ENCODE data around the gene FAS. TPM values are rescaled to one million over a fixed set of nuclear protein-coding genes. Genes with fewer than 3 reads are reported as not detected.

FAS gene
- total and polyA plus RNA-seq, 2 donors (not counting 1 experiment from before 2014, with no cell fraction given) = 11.5 to 12.4 TPM

GRCh38 chr10:88941026-88941425, 49.6 kb upstream of the FAS start:
- no peaks in the 10 kb centered on the region for H4K20me1 ChIP-seq (ENCODE audit: control insufficient read depth, insufficient read depth, low read length, poor library complexity, severe bottlenecking)
- H3K79me2 ChIP-seq (ENCODE audit: control insufficient read depth, insufficient read depth, low read length) = no peaks in the 10 kb centered on the region
- Mint-ChIP-seq H3K27me3 (no peaks in the 10 kb centered on the region), H3K9me3 (ENCODE audit: insufficient read depth) (no peaks in the 10 kb centered on the region), H3K4me1 (peaks cover 28% of the 10 kb centered on the region), H3K4me3 (no peak overlapping the region), H3K27ac (no peak overlapping the region)
- H2AFZ ChIP-seq (ENCODE audit: insufficient read depth, low read depth, low read length, poor library complexity, severe bottlenecking) = no peak overlapping the region
- no peaks in the 10 kb centered on the region for H3K9me3 ChIP-seq (ENCODE audit: control extremely low read depth in 1 of 3, control insufficient read depth in 2 of 3, insufficient read depth in 1 of 3, low read length in 2 of 3)
- intact Hi-C loops (cut with micrococcal nuclease) = no loop called here
- no peak overlapping the region for H3K9ac ChIP-seq (ENCODE audit: low read length)
- no peak overlapping the region for H3K4me2 ChIP-seq (replicated peaks; ENCODE audit: low read depth, low read length, poor library complexity, severe bottlenecking)
- TF ChIP-seq EZH2 (IDR thresholded peaks at IDR 0.05; ENCODE audit: borderline replicate concordance, insufficient read depth, low read depth, low read length, poor library complexity, severe bottlenecking) (no peak), CTCF (IDR thresholded peaks at IDR 0.05) (no peak)
- CTCF ChIA-PET = interaction anchor here (1.6 to 1.7 kb wide), 2 partner anchors 88 to 273 kb away, joined by 5 to 9 read pairs; no protein-coding TSS in a partner anchor
- no peak for ATAC-seq (ENCODE audit: low read depth)
- peaks cover 0 to 2% of the 10 kb centered on the region in 2 experiments for H3K36me3 ChIP-seq (replicated peaks in 1 of 2; ENCODE audit: control extremely low read depth in 1 of 2, control insufficient read depth in 1 of 2, extremely low read depth in 1 of 2, insufficient read depth in 2 of 2, low read length in 1 of 2)
- POLR2A ChIA-PET = no interaction called here
- DNase-seq = no peak
- WGBS (ENCODE audit: insufficient coverage) = 100% methylated on average over 6 of the region's 6 CpGs
- no peaks in the 10 kb centered on the region for H3K27me3 ChIP-seq (replicated peaks in 1 of 4; ENCODE audit: control extremely low read depth in 1 of 4, control insufficient read depth in 3 of 4, insufficient read depth in 4 of 4, low read length in 3 of 4)
- H3K4me1 ChIP-seq (ENCODE audit: control insufficient read depth in 2 of 2, insufficient read depth in 2 of 2, low read length in 2 of 2) = peaks cover 11 to 14% of the 10 kb centered on the region in 2 donors
- H3K4me3 ChIP-seq (ENCODE audit: control extremely low read depth in 1 of 5, extremely low read depth in 1 of 5, insufficient read depth in 1 of 5, low read depth in 2 of 5, low read length in 4 of 5) = no peak overlapping the region
- H3K27ac ChIP-seq (ENCODE audit: low read length in 2 of 2) = no peak overlapping the region

DNA sequence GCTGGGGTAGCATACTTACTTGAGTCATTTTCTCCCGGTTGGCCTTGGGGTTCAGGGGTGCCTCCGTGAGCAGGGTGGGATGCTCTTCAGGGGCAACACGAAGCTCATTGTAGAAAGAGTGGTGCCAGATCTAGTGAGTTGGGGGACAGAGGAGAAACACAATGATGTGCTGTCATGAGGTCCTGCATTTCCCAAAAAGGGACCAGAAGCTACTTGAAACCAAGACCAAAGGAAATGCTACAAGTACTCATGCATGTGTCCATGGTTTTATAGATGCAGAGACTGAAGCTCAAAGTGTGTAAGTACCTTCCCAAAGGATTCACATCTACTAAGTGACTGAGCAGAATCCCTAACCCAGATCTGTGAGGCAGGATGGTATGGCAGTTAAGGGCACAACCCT, 46.8 kb upstream of the FAS start:
- Histone ChIP-seq H3K36me3 (replicated peaks in 1 of 2; ENCODE audit: control extremely low read depth in 1 of 2, control insufficient read depth in 1 of 2, extremely low read depth in 1 of 2, insufficient read depth in 2 of 2, low read length in 1 of 2) (peaks cover 0 to 2% of the 10 kb centered on the region in 2 experiments), H3K27me3 (replicated peaks in 1 of 4; ENCODE audit: control extremely low read depth in 1 of 4, control insufficient read depth in 3 of 4, insufficient read depth in 4 of 4, low read length in 3 of 4) (no peaks in the 10 kb centered on the region), H2AFZ (ENCODE audit: insufficient read depth, low read depth, low read length, poor library complexity, severe bottlenecking) (no peak overlapping the region), H4K20me1 (ENCODE audit: control insufficient read depth, insufficient read depth, low read length, poor library complexity, severe bottlenecking) (no peaks in the 10 kb centered on the region), H3K79me2 (ENCODE audit: control insufficient read depth, insufficient read depth, low read length) (no peaks in the 10 kb centered on the region), H3K4me1 (ENCODE audit: control insufficient read depth in 2 of 2, insufficient read depth in 2 of 2, low read length in 2 of 2) (peaks cover 10 to 11% of the 10 kb centered on the region in 2 donors), H3K4me2 (replicated peaks; ENCODE audit: low read depth, low read length, poor library complexity, severe bottlenecking) (no peak overlapping the region), H3K4me3 (ENCODE audit: control extremely low read depth in 1 of 5, extremely low read depth in 1 of 5, insufficient read depth in 1 of 5, low read depth in 2 of 5, low read length in 4 of 5) (no peak overlapping the region), H3K9me3 (ENCODE audit: control extremely low read depth in 1 of 3, control insufficient read depth in 2 of 3, insufficient read depth in 1 of 3, low read length in 2 of 3) (no peaks in the 10 kb centered on the region), H3K9ac (ENCODE audit: low read length) (no peak overlapping the region), H3K27ac (ENCODE audit: low read length in 2 of 2) (no peak overlapping the region)
- Mint-ChIP-seq H3K27me3 (no peaks in the 10 kb centered on the region), H3K4me3 (no peak overlapping the region), H3K4me1 (peaks cover 18% of the 10 kb centered on the region), H3K9me3 (ENCODE audit: insufficient read depth) (no peaks in the 10 kb centered on the region), H3K27ac (no peak overlapping the region)
- intact Hi-C loops (cut with micrococcal nuclease) = no loop called here
- ATAC-seq (ENCODE audit: low read depth) = no peak
- TF ChIP-seq CTCF (IDR thresholded peaks at IDR 0.05) = no peak
- TF ChIP-seq EZH2 (IDR thresholded peaks at IDR 0.05; ENCODE audit: borderline replicate concordance, insufficient read depth, low read depth, low read length, poor library complexity, severe bottlenecking) = no peak
- 97% methylated on average over 3 of the region's 3 CpGs for WGBS (ENCODE audit: insufficient coverage)
- POLR2A ChIA-PET = interaction anchor here (0.8 kb wide), 1 partner anchor 46 kb away, joined by 3 read pairs; the partner anchor contains the start of gene FAS
- DNase-seq = no peak
- CTCF ChIA-PET = interaction anchor here (1.3 to 6.4 kb wide), 5 partner anchors 10 to 274 kb away, joined by 3 to 68 read pairs (median 15); no protein-coding TSS in a partner anchor

All from B cell (primary cell).